GM21423 (cell line): ENCODE measurements around the gene CHD5.

Experiments used
- ATAC-seq: cut with Tn5 transposase; IDR thresholded peaks from one replicate; pipeline ENCODE4 v1.9.1; 2021; ENCODE audit warnings: mild to moderate bottlenecking, moderate library complexity; ENCODE audit not compliant: unreplicated experiment

Gene CHD5

DNA sequence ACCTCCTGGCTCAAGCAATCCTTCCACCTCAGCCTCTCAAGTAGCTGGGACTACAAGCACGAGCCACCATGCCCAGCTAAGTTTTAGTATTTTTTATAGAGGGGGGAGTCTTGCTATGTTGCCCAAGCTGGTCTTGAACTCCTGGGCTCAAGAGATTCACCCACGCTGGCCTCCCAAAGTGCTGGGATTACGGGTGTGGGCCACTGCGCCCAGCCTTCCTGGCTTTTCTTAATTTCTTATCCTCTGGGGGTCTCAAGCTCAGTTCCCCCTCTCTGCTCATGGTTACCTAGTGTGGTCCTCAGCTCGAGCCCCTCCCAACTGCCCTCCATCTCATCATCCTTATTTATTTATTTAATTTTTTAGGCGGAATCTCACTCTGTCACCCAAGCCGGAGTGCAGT, 22.1 kb upstream of the CHD5 start:
- ATAC-seq: no peak

DNA sequence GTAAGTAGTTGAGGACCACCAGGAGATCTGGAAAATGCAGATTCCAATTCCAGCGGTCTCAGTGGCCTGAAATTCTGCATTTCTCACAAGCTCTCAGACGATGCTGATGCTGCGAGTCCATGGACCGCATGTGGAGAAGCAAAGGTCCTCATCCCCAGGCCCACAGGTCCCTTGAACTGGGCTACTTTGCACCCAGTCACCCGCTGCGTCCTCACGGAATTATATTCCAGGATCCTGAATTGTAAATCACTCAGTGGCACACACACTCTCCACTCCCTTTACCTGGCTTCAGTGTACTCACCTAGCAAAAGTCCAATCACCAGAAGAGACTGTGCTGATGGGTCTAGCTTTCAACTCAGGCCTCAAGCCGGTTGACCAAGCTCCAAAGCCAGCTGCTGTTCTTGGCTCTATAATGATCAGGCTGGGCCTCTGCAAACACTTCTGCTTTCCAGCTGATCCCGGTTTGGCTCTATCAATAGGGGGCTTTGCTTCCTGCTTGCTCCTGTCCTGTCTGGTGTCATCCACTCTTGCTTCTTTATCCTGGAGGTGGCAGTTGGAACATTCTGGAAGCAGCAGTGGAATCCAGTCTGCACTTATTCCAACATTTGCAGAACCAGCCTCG, 20.2 kb upstream of the CHD5 start:
- no peak for ATAC-seq

DNA sequence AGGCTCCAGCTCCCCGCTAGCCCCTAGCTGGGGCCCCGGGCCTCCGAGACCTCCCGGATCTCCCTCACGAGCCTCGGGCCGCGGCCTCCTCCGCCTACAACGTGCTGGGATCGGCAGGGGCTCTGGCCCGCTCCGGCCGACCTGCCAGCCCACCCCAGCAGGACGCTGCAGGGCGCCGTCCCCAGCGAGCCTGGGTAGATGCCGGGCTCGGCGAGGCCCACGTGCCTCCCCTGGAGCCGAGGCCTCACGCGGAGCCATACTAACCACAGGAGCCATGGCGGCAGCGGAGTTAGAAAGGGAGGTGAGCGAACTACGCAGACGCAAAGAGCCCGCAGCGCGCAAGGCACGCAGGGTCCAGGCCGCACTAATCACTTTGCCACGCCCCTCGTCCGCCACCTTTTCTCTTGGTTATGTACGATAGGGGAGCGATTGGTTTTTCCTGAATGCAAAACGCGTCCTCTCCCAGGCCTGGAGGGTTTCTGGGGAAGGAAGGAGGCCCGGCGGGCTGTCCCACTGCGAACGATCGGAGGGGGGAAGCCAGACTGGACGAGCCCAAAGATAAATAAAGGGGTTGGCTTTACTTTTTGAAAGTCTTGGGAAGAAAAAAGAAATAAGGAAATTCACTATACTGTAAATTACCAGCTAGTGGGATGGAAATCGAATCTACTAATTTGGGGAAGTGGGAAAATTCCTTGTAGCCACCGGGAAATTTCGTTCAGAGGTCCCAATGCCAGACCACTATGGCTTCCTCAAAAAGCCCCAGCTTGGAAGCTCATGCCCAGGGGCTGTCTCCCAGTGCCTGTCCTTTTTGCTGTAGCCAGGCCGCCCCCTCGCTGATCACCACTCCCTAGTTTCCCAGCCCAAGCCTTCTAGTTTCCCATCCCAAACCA, 19.4 kb upstream of the CHD5 start, which contains the start of gene RPL22:
Gene RPL22 (minus strand): TSS at position 298 of the 890 bp plus-strand sequence. CDS start 22 bp downstream, at position 276.
- peak; percentile 95 for ATAC-seq

DNA sequence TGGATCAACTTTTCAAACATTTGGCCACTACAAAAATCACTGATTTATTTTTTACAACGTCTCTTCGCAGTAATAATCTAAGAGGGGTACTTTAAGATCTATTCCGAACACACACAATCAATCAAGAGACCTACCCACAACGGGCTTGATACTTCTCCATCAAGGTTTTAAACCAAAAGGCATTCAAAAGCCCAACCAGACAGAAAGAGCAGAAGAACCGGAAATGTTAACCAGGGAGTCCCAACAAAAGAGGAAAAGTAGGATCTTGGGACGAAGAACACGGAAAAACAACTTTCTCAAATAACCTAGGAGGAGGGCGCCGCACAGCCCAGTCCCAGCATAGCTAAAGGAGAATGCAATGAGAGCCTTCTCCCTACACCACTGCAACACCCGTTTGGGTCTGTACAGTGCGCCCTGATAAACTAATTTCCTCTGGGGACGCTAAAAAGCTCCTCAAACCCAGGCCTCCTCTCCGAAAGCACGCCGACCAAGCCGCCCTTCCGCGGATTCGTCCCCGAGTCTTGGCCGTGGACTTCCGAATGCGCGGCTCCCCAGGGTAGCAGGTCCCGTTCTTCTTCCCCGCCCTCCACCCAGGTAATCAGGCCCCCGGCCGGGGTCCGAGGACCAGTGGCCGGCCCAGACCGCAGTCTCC, 18.7 kb upstream of the CHD5 start:
- peak; percentile 19 for ATAC-seq

DNA sequence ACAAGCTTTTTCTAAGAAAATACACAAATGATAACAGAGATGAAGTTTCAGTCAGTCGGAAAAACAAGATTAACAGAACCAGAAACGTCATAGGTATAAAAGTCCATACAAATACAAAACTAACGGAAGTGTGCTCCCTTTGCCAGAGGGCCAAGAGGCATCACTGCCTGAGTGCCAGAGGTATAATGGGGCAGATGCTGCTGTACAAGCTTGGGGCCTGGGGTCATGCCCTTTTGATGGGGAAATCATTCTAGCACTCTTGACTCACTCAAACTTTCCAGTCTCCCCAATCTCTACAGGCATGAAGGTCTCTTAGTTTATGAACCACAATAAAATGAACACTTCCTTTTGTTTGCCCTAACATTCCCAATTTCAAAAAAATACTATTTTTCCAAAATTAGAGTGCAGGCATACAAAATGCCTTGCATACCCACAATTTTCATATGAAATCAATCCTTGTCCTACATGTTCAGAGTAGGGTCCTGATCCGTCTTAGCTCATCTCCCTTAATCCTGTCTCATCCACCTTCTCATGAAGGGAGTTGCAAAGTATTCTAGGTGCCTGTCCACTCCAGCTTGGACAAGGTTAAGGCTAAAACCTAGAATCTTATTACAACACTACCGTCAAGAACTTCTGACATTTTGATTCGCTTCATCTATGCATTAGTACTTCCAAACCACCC, 17.8 kb upstream of the CHD5 start:
- no peak for ATAC-seq

DNA sequence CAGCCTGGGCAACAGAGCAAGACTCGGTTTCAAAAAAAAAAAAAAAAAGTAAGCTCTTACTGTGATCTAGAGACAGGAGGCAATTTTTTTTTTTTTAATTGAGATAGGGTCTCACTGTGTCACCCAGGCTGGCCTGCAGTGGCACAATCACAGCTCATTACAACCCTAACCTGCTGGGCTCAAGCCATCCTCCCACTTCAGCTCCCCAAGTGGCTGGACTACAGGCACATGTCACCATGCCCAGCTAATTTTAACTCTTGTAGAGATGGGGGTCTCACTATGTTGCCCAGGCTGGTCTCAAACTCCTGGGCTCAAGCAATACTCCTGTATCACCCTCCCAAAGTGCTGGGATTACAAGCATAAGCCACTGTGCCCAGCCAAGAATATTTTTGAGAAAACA, 11.8 kb upstream of the CHD5 start:
- no peak for ATAC-seq

DNA sequence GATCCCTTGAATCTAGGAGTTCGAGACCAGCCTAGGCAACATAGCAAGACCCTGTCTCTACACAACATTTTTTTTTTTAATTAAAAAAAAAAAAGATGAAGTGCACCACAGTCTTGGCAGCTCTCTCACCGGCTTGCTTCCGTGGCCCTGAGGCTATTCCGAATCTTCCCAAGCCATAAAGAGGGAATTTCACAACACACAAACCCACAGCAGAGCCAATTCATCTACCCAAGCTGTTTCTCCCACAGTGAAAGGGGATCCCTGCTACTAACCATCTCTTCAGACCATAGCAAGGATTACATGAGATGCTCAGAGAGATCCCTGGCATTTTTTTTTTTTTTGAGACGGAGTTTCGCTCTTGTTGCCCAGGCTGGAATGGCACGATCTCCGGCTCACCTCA, 8.3 kb upstream of the CHD5 start:
- no peak for ATAC-seq

DNA sequence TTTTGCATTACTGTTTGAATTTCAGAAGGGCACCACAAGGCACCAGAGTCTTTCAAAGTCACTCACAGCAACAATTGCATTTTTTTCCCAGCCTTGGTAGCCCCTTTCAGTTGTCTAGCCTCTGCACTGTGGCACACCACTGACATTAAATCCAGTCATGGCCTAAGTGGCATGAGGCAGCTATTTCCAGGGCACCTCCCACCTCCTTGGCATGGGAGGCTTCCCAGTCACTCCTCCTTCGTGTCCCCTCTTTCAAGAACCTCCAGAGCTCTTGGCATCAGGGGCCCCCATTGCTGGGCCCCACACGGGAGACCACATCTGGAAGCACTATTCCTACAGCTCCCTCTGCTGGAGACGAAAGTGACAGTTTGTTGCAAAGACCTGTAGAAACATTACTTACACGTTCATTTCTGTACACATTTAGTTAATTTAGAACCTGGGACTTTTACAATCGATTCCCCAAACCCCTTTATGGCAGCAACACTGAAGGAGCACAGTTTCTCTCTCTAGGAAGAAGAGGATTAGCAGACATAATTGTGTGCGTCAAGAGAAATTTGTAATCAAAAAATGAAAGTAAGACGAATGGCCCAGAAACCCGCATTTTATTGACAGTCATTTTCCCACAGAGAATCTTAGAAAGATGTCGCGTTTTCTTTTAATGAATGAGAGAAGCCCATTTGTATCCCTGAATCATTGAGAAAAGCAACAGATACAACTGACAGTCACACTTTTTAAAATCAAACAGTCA, 5.7 kb upstream of the CHD5 start:
- ATAC-seq: no peak

DNA sequence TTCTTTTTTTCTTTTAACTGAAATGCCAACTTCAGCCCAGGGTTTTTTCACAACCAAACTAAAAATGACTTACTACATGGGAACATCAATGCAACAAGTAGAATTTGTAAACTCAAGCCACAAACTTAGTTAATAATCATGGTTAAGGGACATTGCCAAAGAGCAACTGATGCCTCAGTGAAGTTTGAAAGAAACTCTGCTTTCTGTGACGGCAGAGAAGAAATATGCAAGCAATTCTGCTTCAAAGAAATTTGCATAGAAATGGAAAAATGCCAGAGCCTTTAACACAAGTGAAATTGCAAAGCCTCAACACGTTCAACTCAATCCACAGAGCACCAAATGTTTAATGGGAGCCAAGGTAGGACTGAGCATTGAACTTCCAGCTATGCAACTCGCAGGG, 5.0 kb upstream of the CHD5 start:
- no peak for ATAC-seq

DNA sequence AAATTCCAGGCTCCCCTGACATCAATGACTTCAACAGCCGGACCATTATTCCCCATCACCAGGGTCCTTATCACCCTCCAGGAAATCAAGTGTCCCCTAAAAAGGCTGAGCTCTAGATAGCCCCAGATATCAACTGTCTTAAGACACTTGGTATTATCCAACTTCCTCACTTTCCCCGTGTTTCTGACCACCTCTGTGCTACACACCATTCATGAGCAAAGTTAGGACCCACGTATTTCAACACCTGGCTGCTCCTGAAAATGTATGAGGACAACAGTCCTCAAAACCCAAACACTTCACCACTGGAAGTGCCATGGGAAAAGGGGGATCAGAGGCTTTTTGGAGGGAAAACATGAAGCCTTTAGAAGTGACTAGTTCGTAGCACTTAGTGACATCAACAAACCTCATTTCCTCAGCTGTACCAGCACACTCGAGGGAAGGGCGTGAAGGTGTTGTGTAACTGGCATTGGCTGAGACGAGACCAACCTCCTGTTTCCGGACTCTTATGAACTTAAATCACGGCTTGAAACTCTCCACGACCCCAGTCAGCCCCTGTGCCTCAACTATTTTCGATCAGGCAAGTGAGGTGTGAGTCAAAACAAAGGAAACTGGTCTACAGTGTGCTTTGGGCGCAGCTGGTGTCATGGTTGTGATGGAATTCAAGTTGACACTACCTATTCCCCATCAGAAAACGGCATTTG, 4.1 kb upstream of the CHD5 start:
- ATAC-seq: no peak

DNA sequence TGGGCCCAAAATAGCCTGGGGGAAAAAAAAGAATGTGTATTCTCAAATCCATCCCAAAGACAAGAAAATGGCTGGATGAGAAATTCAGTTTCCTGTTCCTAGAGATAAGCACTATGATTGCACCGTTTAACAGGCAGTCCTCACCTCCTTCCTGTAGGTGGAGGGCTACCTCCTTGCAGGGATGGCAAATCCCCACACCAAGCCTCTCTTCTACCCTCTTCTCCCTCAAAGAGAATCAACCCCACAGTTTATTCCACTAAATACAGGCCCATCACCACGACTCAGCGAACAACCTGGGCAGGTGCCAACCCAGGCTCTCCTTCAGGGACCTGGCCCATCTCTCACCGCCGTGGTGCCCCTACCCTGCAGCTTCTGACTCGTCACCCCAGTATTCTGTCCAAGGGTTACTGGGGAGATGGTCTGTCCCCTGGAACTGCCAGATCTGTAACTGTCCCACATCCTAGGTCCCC, 3.4 kb upstream of the CHD5 start:
- no peak for ATAC-seq

DNA sequence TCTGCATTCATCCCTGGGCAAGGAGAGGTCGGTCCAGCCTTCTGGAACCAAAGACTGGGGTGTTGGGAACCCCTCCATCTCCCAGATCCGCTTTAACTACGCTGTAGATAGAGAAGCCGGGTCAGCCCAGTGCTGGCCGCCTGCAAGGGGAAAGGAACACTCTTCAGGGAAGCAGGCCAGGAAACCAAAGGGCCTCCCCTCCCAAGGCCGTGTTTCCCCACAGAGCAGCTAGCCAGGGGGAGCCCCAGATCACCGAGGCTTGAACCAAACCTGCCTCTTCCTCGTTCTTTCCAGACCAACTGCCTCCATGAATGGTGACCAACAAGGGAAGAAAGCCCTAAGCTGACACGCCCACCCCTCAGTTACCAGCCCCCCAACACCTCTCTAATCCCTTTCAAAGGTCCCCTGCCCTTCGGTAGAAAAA, 1.2 kb upstream of the CHD5 start:
- no peak for ATAC-seq

DNA sequence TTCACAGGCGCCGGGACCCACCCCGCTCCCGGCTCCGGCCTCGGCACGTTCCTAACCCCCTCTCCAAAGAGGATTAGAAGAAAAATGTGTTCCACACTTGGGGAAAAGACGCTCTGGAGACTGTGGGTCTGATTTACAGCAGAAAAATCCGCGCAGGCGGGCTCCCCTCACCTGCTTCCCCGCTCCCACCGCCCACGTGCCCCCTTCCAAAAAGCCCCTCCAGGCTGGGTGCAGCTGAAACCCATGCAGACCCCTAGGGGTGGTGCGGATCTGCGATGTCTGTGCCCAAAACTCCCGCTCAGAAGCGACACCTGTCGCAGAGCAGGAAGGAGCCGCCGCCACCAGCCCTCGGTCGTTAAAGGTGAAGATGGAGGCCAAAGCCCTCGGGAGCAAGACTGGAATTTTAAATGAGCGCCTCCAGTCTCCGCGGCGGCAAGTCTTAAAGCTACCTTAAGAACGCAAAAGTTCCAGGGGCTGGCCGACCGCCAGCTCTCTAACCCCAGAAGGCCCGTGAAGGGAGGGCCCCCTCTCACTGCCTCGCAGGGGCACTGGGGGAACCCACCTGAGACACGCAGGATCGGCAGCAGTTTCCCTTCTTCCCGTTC, 688 bp upstream of the CHD5 start:
- ATAC-seq: no peak

DNA sequence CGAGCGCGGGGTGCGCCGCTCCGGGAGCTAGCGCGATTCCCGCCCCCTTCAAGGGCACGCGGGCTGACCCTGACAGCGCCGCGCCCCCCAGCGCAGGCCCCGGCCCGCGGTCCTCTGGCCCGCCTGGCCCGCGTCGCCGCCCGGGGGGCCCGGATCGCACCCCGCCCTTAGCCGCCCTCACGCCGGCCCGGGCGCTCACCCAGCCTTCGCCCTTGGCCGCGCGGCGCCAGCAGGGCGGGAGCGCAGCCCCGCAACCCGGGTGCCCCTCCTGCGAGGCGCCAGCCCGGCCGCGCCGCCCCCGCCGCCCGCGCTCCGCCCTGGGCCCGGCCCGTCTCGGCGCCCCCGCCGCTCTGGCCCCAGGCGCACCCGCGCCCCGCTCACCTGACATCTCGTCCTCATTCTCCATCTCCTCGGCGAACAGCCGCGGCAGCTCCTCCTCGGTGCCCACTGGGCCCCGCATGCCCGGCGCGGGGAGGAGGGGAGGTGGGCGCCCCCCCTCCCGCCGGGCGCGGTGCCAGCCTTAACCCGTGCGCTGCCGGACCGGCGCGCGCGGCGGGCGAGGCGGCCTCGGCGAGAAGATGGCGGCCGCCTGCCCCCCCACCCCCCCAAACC, 451 bp downstream of the CHD5 start:
- ATAC-seq: no peak

DNA sequence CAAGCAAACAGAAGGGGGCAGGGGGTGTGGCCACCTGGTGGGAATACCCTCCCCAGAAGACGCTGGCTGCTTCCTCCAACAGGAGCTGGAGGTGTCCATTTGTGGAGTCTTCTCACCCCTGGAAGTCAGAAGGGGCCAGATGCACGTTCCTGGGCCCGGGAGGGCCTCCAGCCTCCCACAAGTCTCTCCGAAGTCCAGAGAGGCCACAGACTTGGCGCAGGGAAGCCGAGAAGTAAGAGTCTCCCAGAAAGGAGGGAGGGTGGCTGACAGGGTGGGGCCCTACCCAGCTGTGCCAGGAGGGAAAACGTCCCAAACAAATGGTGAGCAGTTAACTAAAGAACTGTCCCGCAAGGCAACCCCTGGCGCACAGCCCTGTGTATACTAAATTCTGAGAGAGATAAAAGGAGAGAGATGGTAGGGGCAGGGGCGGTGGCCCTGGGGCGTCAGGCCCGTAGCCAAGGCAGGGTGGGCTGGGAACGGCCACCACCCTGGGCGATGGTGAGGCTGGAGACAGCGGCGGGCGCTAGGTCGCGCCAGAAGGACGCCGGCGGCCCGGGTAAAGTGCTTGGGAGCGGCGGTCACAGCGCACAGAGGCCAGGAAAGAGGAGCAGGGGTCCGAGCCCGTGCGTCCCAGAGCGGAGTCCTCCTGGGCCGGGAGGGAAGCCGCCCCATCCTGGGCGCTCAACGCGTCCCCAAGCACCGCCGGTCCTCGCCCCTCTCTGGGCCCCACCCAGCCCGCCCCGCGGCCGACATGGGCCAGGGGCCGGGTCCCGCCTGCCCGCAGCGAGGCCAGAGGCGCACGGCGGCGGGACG, 1.2 kb downstream of the CHD5 start:
- no peak for ATAC-seq

DNA sequence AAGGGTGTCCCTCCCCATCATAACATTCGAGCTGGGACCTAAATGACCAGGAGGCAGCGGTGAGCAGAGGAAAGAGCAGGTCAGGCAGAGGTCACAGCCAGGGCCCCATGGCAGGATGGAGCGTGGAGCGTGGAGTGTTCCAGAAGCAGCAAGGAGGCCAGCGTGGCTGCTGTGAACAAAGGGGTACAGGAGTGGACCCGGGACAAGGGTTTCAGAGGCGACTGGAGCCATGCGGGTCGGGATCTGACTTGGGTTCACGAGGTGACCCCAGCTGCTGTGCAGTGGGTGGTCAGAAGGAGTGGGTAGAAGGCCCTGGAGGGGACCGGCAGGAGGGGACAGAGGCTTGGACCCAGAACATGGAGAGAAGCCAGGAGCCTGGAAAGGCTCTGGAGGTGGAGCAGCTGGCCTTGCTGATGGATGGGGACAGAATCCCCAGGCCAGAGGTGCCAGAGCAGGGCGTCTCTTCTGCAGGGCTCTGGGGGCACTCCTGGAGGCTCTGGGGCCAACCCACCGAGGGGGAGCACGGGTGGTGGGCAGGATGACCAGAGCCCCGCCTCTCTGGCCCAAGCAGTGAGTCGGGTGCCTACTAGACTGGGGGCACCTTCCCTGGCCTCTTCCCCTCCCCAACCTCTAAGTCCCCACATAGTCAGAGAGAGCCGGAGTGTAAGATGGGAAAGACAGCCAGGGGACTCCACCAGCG, 2.3 kb downstream of the CHD5 start:
- no peak for ATAC-seq

DNA sequence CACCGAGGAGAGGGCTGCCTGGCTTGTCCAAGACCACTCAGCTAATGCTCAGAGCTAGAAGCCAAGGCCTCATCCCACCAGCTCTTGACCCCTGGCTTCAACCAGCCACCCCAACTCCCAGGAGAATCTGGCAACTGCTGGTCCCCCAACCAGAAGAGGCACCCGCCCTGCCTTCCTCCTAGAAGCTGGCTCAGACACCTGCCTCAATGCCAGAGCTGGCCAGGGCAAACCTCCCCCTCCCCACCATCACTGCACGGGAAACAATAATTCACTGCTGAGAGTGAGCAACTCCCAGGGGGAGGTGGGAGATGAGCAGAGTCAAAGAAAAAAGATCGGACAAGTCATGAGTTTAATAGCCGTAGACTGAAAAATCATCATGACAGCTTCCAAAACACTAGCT, 3.3 kb downstream of the CHD5 start:
- ATAC-seq: no peak

DNA sequence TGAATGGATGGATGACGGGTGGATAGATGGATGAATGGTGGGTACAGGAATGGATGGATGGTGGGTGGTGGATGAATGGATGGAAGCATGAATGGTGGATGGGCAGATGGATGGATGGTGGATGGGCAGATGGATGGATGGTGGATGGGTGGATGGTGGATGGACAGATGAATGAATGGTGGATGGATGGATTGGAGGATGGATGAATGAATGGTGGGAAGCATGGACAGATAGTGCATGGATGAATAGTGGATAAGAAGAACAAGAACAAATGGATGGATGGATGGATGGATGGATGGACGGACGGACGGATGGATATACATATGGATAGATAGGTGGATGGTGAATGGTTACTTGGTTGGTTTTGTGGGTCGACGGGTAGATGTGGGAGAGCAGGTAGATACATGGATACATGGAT, 4.7 kb downstream of the CHD5 start:
- ATAC-seq: no peak
